Measurements from ENCODE around the gene LUC7L. TPM values are rescaled to one million over a fixed set of nuclear protein-coding genes. Genes with fewer than 3 reads are reported as not detected.

The LUC7L gene
- total and polyA plus RNA-seq, 10 of the 15 experiments (the other 5 are each of a cell fraction or from before 2014, with no cell fraction given) = 2.3 to 59.6 (median 44.1) TPM

DNA sequence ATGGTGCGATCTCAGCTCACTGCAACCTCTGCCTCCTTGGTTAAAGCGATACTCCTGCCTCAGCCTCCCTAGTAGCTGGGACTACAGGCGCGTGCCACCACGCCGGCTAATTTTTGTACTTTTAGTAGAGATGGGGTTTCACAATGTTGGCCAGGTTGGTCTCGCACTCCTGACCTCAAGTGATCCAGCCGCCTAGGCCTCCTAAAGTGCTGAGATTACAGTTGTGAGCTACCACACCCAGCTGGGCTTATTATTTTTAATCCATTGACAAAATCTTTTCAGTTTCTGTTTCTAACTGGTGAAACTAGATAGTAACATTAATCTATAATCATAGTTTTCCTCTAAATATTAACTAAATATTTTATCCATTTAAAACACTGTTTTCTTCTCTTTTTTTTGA is 11.3 kb upstream of the LUC7L start:
- ChIA-PET SMC1A (ENCODE audit: uncharacterized antibody, unreplicated experiment) (interaction anchor here (0.7 to 2.1 kb wide), 4 partner anchors 9 to 29 kb away, joined by 3 to 10 read pairs (median 6); partner anchors contain the start of gene LUC7L), CTCF (interaction anchor here (1.5 to 2.0 kb wide), 2 partner anchors 9 to 13 kb away, joined by 4 to 7 read pairs; no protein-coding TSS in a partner anchor), RAD21 (ENCODE audit: unreplicated experiment) (interaction anchor here (1.4 kb wide), 1 partner anchor 109 kb away, joined by 5 read pairs; no protein-coding TSS in a partner anchor), POLR2A (interaction anchor here (1.6 to 2.0 kb wide), 2 partner anchors 12 to 109 kb away, joined by 10 to 11 read pairs; partner anchors contain the start of gene LUC7L)
- no peaks in the 10 kb centered on the region; a peak in 1 of 4 replicates for H3K36me3 ChIP-seq (ENCODE audit: control insufficient read depth in 2 of 2, insufficient read depth in 2 of 2, low read length in 1 of 2)
- BruUV-seq (replicated peaks) = no TSS peak
- WGBS (ENCODE audit: insufficient coverage, insufficient replicate concordance, low lambda C conversion rate, missing lambda C conversion rate) = 93% methylated on average over 8 of the region's 8 CpGs
- H3K27me3 ChIP-seq (replicated peaks in 1 of 2; ENCODE audit: control insufficient read depth in 2 of 2, insufficient read depth in 2 of 2, low read length in 1 of 2) = no peaks in the 10 kb centered on the region
- no peak for DNase-seq (ENCODE audit: low read depth, low spot score)
- TF ChIP-seq ZNF207 (IDR thresholded peaks at IDR 0.05; ENCODE audit: borderline replicate concordance) (no peak), TBL1XR1 (IDR thresholded peaks at IDR 0.05; ENCODE audit: low read depth, low read length) (no peak), CBX3 (IDR thresholded peaks at IDR 0.05; ENCODE audit: borderline replicate concordance, low read depth) (no peak), ZZZ3 (IDR thresholded peaks at IDR 0.05; ENCODE audit: control insufficient read depth, insufficient read length, low read depth) (no peak), SRF (IDR thresholded peaks at IDR 0.05; ENCODE audit: low read depth in 2 of 2, low read length in 2 of 2) (no peak), ETV6 (conservative IDR thresholded peaks at IDR 0.05 in 1 of 2, IDR thresholded peaks at IDR 0.05 in 1 of 2; ENCODE audit: borderline replicate concordance in 1 of 2, low read depth in 1 of 2) (no peak), SMC3 (IDR thresholded peaks at IDR 0.05; ENCODE audit: borderline replicate concordance, low read length) (no peak), ZBED1 (IDR thresholded peaks at IDR 0.05; ENCODE audit: borderline replicate concordance) (no peak), ESRRA (IDR thresholded peaks at IDR 0.05; ENCODE audit: low read length) (no peak), TCF12 (IDR thresholded peaks at IDR 0.05; ENCODE audit: low read depth, low read length) (no peak), STAT1 (conservative IDR thresholded peaks at IDR 0.05) (no peak), POLR2AphosphoS5 (IDR thresholded peaks at IDR 0.05; ENCODE audit: low read length) (no peak)
- TF ChIP-seq, protein P1, sequence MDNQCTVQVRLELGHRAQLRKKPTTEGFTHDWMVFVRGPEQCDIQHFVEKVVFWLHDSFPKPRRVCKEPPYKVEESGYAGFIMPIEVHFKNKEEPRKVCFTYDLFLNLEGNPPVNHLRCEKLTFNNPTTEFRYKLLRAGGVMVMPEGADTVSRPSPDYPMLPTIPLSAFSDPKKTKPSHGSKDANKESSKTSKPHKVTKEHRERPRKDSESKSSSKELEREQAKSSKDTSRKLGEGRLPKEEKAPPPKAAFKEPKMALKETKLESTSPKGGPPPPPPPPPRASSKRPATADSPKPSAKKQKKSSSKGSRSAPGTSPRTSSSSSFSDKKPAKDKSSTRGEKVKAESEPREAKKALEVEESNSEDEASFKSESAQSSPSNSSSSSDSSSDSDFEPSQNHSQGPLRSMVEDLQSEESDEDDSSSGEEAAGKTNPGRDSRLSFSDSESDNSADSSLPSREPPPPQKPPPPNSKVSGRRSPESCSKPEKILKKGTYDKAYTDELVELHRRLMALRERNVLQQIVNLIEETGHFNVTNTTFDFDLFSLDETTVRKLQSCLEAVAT (IDR thresholded peaks at IDR 0.05) = no peak
- TF ChIP-seq, protein P2, sequence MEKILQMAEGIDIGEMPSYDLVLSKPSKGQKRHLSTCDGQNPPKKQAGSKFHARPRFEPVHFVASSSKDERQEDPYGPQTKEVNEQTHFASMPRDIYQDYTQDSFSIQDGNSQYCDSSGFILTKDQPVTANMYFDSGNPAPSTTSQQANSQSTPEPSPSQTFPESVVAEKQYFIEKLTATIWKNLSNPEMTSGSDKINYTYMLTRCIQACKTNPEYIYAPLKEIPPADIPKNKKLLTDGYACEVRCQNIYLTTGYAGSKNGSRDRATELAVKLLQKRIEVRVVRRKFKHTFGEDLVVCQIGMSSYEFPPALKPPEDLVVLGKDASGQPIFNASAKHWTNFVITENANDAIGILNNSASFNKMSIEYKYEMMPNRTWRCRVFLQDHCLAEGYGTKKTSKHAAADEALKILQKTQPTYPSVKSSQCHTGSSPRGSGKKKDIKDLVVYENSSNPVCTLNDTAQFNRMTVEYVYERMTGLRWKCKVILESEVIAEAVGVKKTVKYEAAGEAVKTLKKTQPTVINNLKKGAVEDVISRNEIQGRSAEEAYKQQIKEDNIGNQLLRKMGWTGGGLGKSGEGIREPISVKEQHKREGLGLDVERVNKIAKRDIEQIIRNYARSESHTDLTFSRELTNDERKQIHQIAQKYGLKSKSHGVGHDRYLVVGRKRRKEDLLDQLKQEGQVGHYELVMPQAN (conservative IDR thresholded peaks at IDR 0.05) = no peak
- TF ChIP-seq, protein P3, sequence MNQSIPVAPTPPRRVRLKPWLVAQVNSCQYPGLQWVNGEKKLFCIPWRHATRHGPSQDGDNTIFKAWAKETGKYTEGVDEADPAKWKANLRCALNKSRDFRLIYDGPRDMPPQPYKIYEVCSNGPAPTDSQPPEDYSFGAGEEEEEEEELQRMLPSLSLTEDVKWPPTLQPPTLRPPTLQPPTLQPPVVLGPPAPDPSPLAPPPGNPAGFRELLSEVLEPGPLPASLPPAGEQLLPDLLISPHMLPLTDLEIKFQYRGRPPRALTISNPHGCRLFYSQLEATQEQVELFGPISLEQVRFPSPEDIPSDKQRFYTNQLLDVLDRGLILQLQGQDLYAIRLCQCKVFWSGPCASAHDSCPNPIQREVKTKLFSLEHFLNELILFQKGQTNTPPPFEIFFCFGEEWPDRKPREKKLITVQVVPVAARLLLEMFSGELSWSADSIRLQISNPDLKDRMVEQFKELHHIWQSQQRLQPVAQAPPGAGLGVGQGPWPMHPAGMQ (IDR thresholded peaks at IDR 0.05; ENCODE audit: borderline replicate concordance) = no peak
- no peak overlapping the region for H3K4me3 ChIP-seq
- H3K79me2 ChIP-seq (ENCODE audit: control insufficient read depth, insufficient read depth, low read length) = peaks cover 1% of the 10 kb centered on the region
- no peak overlapping the region for H2AFZ ChIP-seq (ENCODE audit: control insufficient read depth, low read depth, low read length)
- no peaks in the 10 kb centered on the region for H4K20me1 ChIP-seq (ENCODE audit: control insufficient read depth, insufficient read depth)
- H3K9ac ChIP-seq (ENCODE audit: control insufficient read depth, insufficient read depth, low read length) = no peak overlapping the region
- ATAC-seq = no peak
- peaks cover 23% of the 10 kb centered on the region for H3K4me1 ChIP-seq (ENCODE audit: control insufficient read depth, insufficient read depth, low read length)
- peak overlapping the region; percentile 30; the same call in 1 of the 2 replicates for H3K4me2 ChIP-seq (ENCODE audit: control insufficient read depth, insufficient read depth)
- FAIRE-seq = no peak
- no peaks in the 10 kb centered on the region for H3K9me3 ChIP-seq (replicated peaks; ENCODE audit: control insufficient read depth, insufficient read depth, low read length)
- in situ Hi-C loops (cut with MboI) (no loop called here), intact Hi-C loops (cut with micrococcal nuclease; ENCODE audit: unreplicated experiment) (no loop called here)
- no peak overlapping the region; the same call in 1 of the 2 replicates for H3K27ac ChIP-seq (ENCODE audit: control insufficient read depth, insufficient read depth)
